ENCODE data around the gene TMEM184B. TPM values are rescaled to one million over a fixed set of nuclear protein-coding genes. Genes with fewer than 3 reads are reported as not detected.

TMEM184B gene
- total and polyA plus RNA-seq, 2 of the 8 experiments (the other 6 are each of a cell fraction or from before 2014, with no cell fraction given) = 41.6 to 81.0 TPM

DNA sequence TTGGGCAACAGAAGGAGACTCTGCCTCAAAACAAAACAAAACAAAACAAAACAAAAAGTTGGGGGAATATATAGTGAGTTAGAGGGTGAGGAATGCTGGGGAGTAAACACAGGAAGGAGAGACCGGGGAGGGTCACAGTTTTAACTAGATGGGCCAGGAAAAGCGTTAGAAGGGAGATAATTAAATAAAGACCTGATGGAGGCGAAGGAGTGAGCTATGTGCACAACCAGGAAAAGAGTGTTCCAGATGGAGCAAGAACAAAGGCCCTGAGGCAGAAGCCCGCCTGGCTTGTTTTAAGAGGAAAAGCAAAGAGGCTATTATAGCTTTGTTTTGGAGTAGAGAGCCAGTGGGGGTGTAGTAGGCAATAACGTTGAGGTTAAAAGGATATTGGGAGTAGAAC, 86.4 kb downstream of the TMEM184B start:
- Histone ChIP-seq H3K36me3 (ENCODE audit: control insufficient read depth in 2 of 4, insufficient read depth in 4 of 4, low read length in 3 of 4) (no peaks in the 10 kb centered on the region), H3K79me1 (ENCODE audit: low read depth, low read length) (no peaks in the 10 kb centered on the region), H4K8ac (ENCODE audit: extremely low read depth, insufficient read depth, low read length) (no peak overlapping the region), H3K4me3 (ENCODE audit: extremely low read depth in 1 of 4, insufficient read depth in 2 of 4, low read depth in 3 of 4, low read length in 4 of 4) (no peak overlapping the region), H2BK12ac (ENCODE audit: low read depth, low read length) (no peak overlapping the region), H3K14ac (ENCODE audit: insufficient read length) (no peak overlapping the region), H3K56ac (replicated peaks; ENCODE audit: insufficient read length, low read depth, low read length) (no peak overlapping the region), H4K91ac (replicated peaks; ENCODE audit: insufficient read length, low read length) (no peak overlapping the region), H3K4me2 (ENCODE audit: insufficient read depth in 1 of 2, low read depth in 2 of 2, low read length in 2 of 2) (no peak overlapping the region), H4K5ac (ENCODE audit: insufficient read length, low read depth, low read length) (no peak overlapping the region), H3K9me3 (ENCODE audit: insufficient read depth in 2 of 2, low read depth in 1 of 2, low read length in 1 of 2) (no peaks in the 10 kb centered on the region), H2AFZ (ENCODE audit: low read length) (no peak overlapping the region), H2BK15ac (ENCODE audit: low read length) (no peak overlapping the region), H4K20me1 (replicated peaks in 1 of 2; ENCODE audit: control insufficient read depth in 1 of 2, insufficient read depth in 2 of 2, low read length in 2 of 2) (no peaks in the 10 kb centered on the region), H3K27ac (ENCODE audit: low read depth, low read length) (no peak overlapping the region), H2BK120ac (replicated peaks; ENCODE audit: low read depth, low read length) (no peak overlapping the region), H3K4ac (replicated peaks; ENCODE audit: insufficient read length, low read depth, low read length) (no peak overlapping the region), H3K23me2 (ENCODE audit: low read depth, low read length) (peaks cover 4% of the 10 kb centered on the region; the same call in 1 of the 2 replicates), H3K4me1 (replicated peaks in 1 of 4; ENCODE audit: control insufficient read depth in 3 of 4, insufficient read depth in 4 of 4, low read length in 3 of 4) (peaks cover 0 to 6% (median under 1%) of the 10 kb centered on the region in 4 experiments; a peak in 4 of 7 replicates), H3K27me3 (replicated peaks in 1 of 4; ENCODE audit: control insufficient read depth in 3 of 4, extremely low read depth in 1 of 4, insufficient read depth in 3 of 4, low read length in 3 of 4) (no peaks in the 10 kb centered on the region; a peak in 1 of 7 replicates), H3K79me2 (ENCODE audit: control insufficient read depth in 1 of 2, insufficient read depth in 2 of 2, low read length in 2 of 2) (no peaks in the 10 kb centered on the region), H3K9ac (replicated peaks in 1 of 4; ENCODE audit: extremely low read depth in 1 of 4, low read depth in 3 of 4, low read length in 3 of 4) (no peak overlapping the region), H2BK20ac (ENCODE audit: low read length) (no peak overlapping the region), H2BK5ac (ENCODE audit: low read depth, low read length) (no peak overlapping the region), H3K23ac (ENCODE audit: insufficient read length) (no peak overlapping the region), H3K18ac (ENCODE audit: extremely low read depth, low read length) (no peak overlapping the region), H2AK5ac (ENCODE audit: low read depth, low read length) (no peak overlapping the region)
- 76% methylated on average over 5 of the region's 5 CpGs; no CpG with 5 or more reads in 1 of the 2 experiments for WGBS, 2 experiments (ENCODE audit: extremely low coverage in 1 of 2, insufficient coverage in 1 of 2, insufficient read length in 1 of 2, insufficient replicate concordance in 2 of 2, low coverage in 1 of 2, low lambda C conversion rate in 2 of 2, missing lambda C conversion rate in 1 of 2)
- FAIRE-seq (no peak), DNase-seq (ENCODE audit: low read depth in 1 of 2, low spot score in 2 of 2) (no peak)
- ChIA-PET CTCF (ENCODE audit: partially characterized antibody) (interaction anchor here (0.6 to 0.7 kb wide), 2 partner anchors 11 to 137 kb away, joined by 3 to 4 read pairs; no protein-coding TSS in a partner anchor), POLR2A (ENCODE audit: partially characterized antibody) (interaction anchor here (0.6 to 1.6 kb wide), 5 partner anchors 12 to 294 kb away, joined by 3 to 7 read pairs (median 3); partner anchors contain the start of gene MAFF)
- TF ChIP-seq NANOG (IDR thresholded peaks at IDR 0.05; ENCODE audit: insufficient read depth, low read depth, low read length, poor library complexity, severe bottlenecking) (no peak), SP4 (IDR thresholded peaks at IDR 0.05; ENCODE audit: low read length) (no peak), CHD1 (IDR thresholded peaks at IDR 0.05; ENCODE audit: low read depth, low read length) (no peak), RAD21 (IDR thresholded peaks at IDR 0.05 in 1 of 2, conservative IDR thresholded peaks at IDR 0.05 in 1 of 2; ENCODE audit: low read depth in 2 of 2, low read length in 2 of 2) (no peak), GTF2F1 (IDR thresholded peaks at IDR 0.05; ENCODE audit: borderline replicate concordance, low read depth, low read length) (no peak), TAF1 (IDR thresholded peaks at IDR 0.05; ENCODE audit: low read depth, low read length) (no peak), TEAD4 (IDR thresholded peaks at IDR 0.05; ENCODE audit: low read depth, low read length) (no peak), KDM5A (IDR thresholded peaks at IDR 0.05; ENCODE audit: low read length) (no peak)
- TF ChIP-seq, protein P1, sequence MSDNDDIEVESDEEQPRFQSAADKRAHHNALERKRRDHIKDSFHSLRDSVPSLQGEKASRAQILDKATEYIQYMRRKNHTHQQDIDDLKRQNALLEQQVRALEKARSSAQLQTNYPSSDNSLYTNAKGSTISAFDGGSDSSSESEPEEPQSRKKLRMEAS (IDR thresholded peaks at IDR 0.05) = no peak
